ENCODE measurements around the gene GRM7.

The GRM7 gene

GRCh38 chr3:7646851-7647250 lies 785.9 kb downstream of the GRM7 start:
- Histone ChIP-seq H3K36me3 (ENCODE audit: low read depth) (no peaks in the 10 kb centered on the region), H3K4me1 (ENCODE audit: insufficient read depth, poor library complexity, severe bottlenecking) (no peaks in the 10 kb centered on the region), H3K4me3 (ENCODE audit: severe bottlenecking) (no peak overlapping the region), H3K27ac (ENCODE audit: poor library complexity, severe bottlenecking) (no peak overlapping the region), H3K9me3 (ENCODE audit: severe bottlenecking) (no peaks in the 10 kb centered on the region), H3K27me3 (ENCODE audit: insufficient read depth, poor library complexity, severe bottlenecking) (no peaks in the 10 kb centered on the region)
- no peak for ATAC-seq (ENCODE audit: low read depth)
- TF ChIP-seq CTCF (IDR thresholded peaks at IDR 0.05; ENCODE audit: poor library complexity, severe bottlenecking): no peak
- no peak for DNase-seq (ENCODE audit: low spot score)

- Histone ChIP-seq H3K4me3 (ENCODE audit: severe bottlenecking) (no peak overlapping the region), H3K9me3 (ENCODE audit: severe bottlenecking) (no peaks in the 10 kb centered on the region), H3K36me3 (ENCODE audit: low read depth) (no peaks in the 10 kb centered on the region), H3K27me3 (ENCODE audit: insufficient read depth, poor library complexity, severe bottlenecking) (no peaks in the 10 kb centered on the region), H3K27ac (ENCODE audit: poor library complexity, severe bottlenecking) (no peak overlapping the region), H3K4me1 (ENCODE audit: insufficient read depth, poor library complexity, severe bottlenecking) (no peaks in the 10 kb centered on the region)
- DNase-seq (ENCODE audit: low spot score): no peak
- no peak for ATAC-seq (ENCODE audit: low read depth)
- TF ChIP-seq CTCF (IDR thresholded peaks at IDR 0.05; ENCODE audit: poor library complexity, severe bottlenecking): no peak
Measured at GRCh38 chr3:7650466-7650865, 789.6 kb downstream of the GRM7 start.

DNA sequence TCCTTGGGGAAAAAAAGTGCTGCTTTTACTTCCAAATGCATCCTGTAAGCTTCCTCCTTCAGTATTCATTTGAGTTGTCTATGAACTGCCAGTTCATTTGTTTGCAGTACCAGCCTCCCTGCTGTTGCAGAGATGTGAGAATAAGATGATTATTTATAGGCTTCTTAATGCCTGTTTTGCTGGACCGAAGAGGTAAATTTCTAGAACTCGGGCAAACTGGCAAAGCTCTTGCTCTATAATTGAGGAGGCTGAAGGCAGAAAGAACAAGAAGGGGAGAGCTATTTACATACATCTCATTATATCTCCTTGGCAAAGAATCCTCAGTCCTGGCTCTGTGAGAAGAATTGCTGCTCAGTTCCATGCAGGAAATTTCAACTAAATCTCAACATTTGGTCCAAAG lies 790.4 kb downstream of the GRM7 start:
- Histone ChIP-seq H3K4me1 (ENCODE audit: insufficient read depth, poor library complexity, severe bottlenecking) (no peaks in the 10 kb centered on the region), H3K36me3 (ENCODE audit: low read depth) (no peaks in the 10 kb centered on the region), H3K9me3 (ENCODE audit: severe bottlenecking) (no peaks in the 10 kb centered on the region), H3K27me3 (ENCODE audit: insufficient read depth, poor library complexity, severe bottlenecking) (no peaks in the 10 kb centered on the region), H3K27ac (ENCODE audit: poor library complexity, severe bottlenecking) (no peak overlapping the region), H3K4me3 (ENCODE audit: severe bottlenecking) (no peak overlapping the region)
- no peak for TF ChIP-seq CTCF (IDR thresholded peaks at IDR 0.05; ENCODE audit: poor library complexity, severe bottlenecking)
- DNase-seq (ENCODE audit: low spot score) (no peak), ATAC-seq (ENCODE audit: low read depth) (no peak)

GRCh38 chr3:7657214-7658112 lies 796.5 kb downstream of the GRM7 start:
- DNase-seq (ENCODE audit: low spot score) (no peak), ATAC-seq (ENCODE audit: low read depth) (peak; percentile 49; the same call in 1 of the 3 replicates)
- peak overlapping the region; percentile 34 for H3K27ac ChIP-seq (ENCODE audit: poor library complexity, severe bottlenecking)
- no peak overlapping the region for H3K4me3 ChIP-seq (ENCODE audit: severe bottlenecking)
- TF ChIP-seq CTCF (IDR thresholded peaks at IDR 0.05; ENCODE audit: poor library complexity, severe bottlenecking): no peak
- H3K36me3 ChIP-seq (ENCODE audit: low read depth): no peaks in the 10 kb centered on the region
- H3K4me1 ChIP-seq (ENCODE audit: insufficient read depth, poor library complexity, severe bottlenecking): no peaks in the 10 kb centered on the region
- H3K27me3 ChIP-seq (ENCODE audit: insufficient read depth, poor library complexity, severe bottlenecking): no peaks in the 10 kb centered on the region
- H3K9me3 ChIP-seq (ENCODE audit: severe bottlenecking): no peaks in the 10 kb centered on the region

- no peak overlapping the region for H3K4me3 ChIP-seq (ENCODE audit: severe bottlenecking)
- ATAC-seq (ENCODE audit: low read depth) (no peak), DNase-seq (ENCODE audit: low spot score) (no peak)
- TF ChIP-seq CTCF (IDR thresholded peaks at IDR 0.05; ENCODE audit: poor library complexity, severe bottlenecking): no peak
- no peaks in the 10 kb centered on the region for H3K9me3 ChIP-seq (ENCODE audit: severe bottlenecking)
- H3K36me3 ChIP-seq (ENCODE audit: low read depth): no peaks in the 10 kb centered on the region
- H3K4me1 ChIP-seq (ENCODE audit: insufficient read depth, poor library complexity, severe bottlenecking): no peaks in the 10 kb centered on the region
- H3K27me3 ChIP-seq (ENCODE audit: insufficient read depth, poor library complexity, severe bottlenecking): no peaks in the 10 kb centered on the region
- no peak overlapping the region for H3K27ac ChIP-seq (ENCODE audit: poor library complexity, severe bottlenecking)
Measured at GRCh38 chr3:7658294-7658693, 797.4 kb downstream of the GRM7 start.

Measured in RWPE2 (cell line).